OCI-LY1 (cell line): ENCODE data around the gene CYP21A2.

Experiments
- H2AFZ ChIP-seq: fragments of 200-600 bp; sonication (generic), shearing (Covaris generic); 2 replicates; pipeline ENCODE4 v1.6.0; 2014; ENCODE audit warnings: antibody characterized with exemption, mild to moderate bottlenecking, low read length
- H3F3A ChIP-seq: fragments of 200-600 bp; sonication (generic), shearing (Covaris generic); 2 replicates; pipeline ENCODE4 v1.6.0; 2014; ENCODE audit warnings: mild to moderate bottlenecking, antibody characterized with exemption, low read length, moderate library complexity; ENCODE audit not compliant: insufficient read depth
- H3K27ac ChIP-seq: fragments of 200-600 bp; sonication (generic); 2 replicates; pipeline ENCODE4 v1.5.1; 2014; ENCODE audit warnings: low read length, mixed run types, mild to moderate bottlenecking, low read depth; ENCODE audit not compliant: poor library complexity, severe bottlenecking
- H3K27me3 ChIP-seq: fragments of 200-600 bp; sonication (generic); 2 replicates; pipeline ENCODE4 v1.6.0; 2014; ENCODE audit warnings: antibody characterized with exemption, mild to moderate bottlenecking, low read length, moderate library complexity; ENCODE audit not compliant: insufficient read depth
- H3K36me3 ChIP-seq: fragments of 200-600 bp; sonication (generic); 2 replicates; pipeline ENCODE4 v1.6.1; 2014; ENCODE audit warnings: mild to moderate bottlenecking, antibody characterized with exemption, low read length, moderate library complexity, mixed read lengths; ENCODE audit not compliant: insufficient read depth
- H3K4me1 ChIP-seq: fragments of 200-600 bp; sonication (generic); 2 replicates; pipeline ENCODE4 v1.5.1; 2014; ENCODE audit warnings: mild to moderate bottlenecking, low read length, moderate library complexity; ENCODE audit not compliant: insufficient read depth, severe bottlenecking
- H3K4me2 ChIP-seq: fragments of 200-600 bp; sonication (generic), shearing (Covaris generic); 2 replicates; pipeline ENCODE4 v1.6.1; 2014; ENCODE audit warnings: low read length
- H3K4me3 ChIP-seq: fragments of 200-600 bp; sonication (generic); 2 replicates; pipeline ENCODE4 v1.5.1; 2014; ENCODE audit warnings: low read length, low read depth, mild to moderate bottlenecking, mixed read lengths; ENCODE audit not compliant: poor library complexity, severe bottlenecking
- H3K79me2 ChIP-seq: fragments of 200-600 bp; shearing (Covaris generic); 2 replicates; pipeline ENCODE4 v1.6.1; 2016; ENCODE audit warnings: mixed run types, low read length, mixed read lengths; ENCODE audit not compliant: insufficient read depth
- H3K9ac ChIP-seq: fragments of 200-600 bp; sonication (generic), shearing (Covaris generic); 2 replicates; pipeline ENCODE4 v1.6.1; 2014; ENCODE audit warnings: mild to moderate bottlenecking, low read length, mixed read lengths
- H3K9me2 ChIP-seq: fragments of 200-600 bp; sonication (generic), shearing (Covaris generic); 2 replicates; pipeline ENCODE4 v1.6.1; 2014; ENCODE audit warnings: low read depth, mild to moderate bottlenecking, low read length, mixed read lengths
- H3K9me3 ChIP-seq: fragments of 200-600 bp; shearing (Covaris generic); 2 replicates; pipeline ENCODE4 v1.6.1; 2014; ENCODE audit warnings: low read length, mixed read lengths
- H4K20me1 ChIP-seq: fragments of 200-600 bp; sonication (generic), shearing (Covaris generic); 2 replicates; pipeline ENCODE4 v1.6.0; 2016; ENCODE audit warnings: mild to moderate bottlenecking, low read length; ENCODE audit not compliant: insufficient read depth
- CTCF ChIP-seq: fragments of 200-600 bp; sonication (generic), shearing (Covaris generic); IDR thresholded peaks from 2 replicates; pipeline ENCODE4 v1.5.1; 2017; ENCODE audit warnings: mild to moderate bottlenecking, antibody characterized with exemption, low read length, moderate library complexity, mixed read lengths
- EZH2 ChIP-seq: fragments of 200-600 bp; sonication (generic), shearing (Covaris generic); IDR thresholded peaks from 2 replicates; pipeline ENCODE4 v1.8.0; 2017; ENCODE audit warnings: borderline replicate concordance, mixed run types, mild to moderate bottlenecking, antibody characterized with exemption, low read length, moderate library complexity, mixed read lengths

CYP21A2 gene

DNA sequence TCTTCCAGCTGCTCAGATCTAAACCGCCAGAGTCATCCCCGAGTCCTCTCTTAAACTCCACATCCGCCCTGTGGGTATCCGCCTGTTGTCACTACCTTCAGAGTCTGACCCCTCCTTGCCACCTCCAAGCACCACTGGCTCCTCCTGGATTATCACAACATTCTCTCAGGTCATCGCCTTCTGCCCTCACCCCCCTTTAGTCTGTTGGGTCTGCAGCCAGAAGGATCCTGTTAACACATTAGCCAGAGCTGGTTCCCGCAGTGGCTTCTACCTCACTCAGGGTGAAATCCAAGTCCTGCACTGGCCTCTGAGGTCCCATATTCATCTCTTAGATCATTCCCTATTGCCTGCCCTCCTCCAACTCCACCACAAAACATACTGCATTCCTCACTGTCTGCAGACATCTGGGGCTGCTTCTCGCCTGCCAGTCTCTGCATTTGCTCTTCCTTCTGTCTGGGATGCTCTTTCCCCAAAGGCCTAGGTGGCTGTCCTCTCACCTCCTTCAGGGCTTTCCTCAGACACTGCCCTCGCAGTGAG is 36.8 kb downstream of the CYP21A2 start:
- Histone ChIP-seq H3K9ac (no peak overlapping the region), H3K9me2 (no peaks in the 10 kb centered on the region), H3K27ac (no peak overlapping the region), H3F3A (no peaks in the 10 kb centered on the region), H3K4me1 (no peaks in the 10 kb centered on the region), H2AFZ (no peak overlapping the region), H3K79me2 (no peaks in the 10 kb centered on the region), H3K9me3 (no peaks in the 10 kb centered on the region), H3K27me3 (peaks cover 11% of the 10 kb centered on the region; the same call in 1 of the 2 replicates), H3K36me3 (no peaks in the 10 kb centered on the region), H3K4me2 (no peak overlapping the region), H3K4me3 (no peak overlapping the region), H4K20me1 (no peaks in the 10 kb centered on the region)
- no peak for TF ChIP-seq EZH2
- no peak for TF ChIP-seq CTCF

DNA sequence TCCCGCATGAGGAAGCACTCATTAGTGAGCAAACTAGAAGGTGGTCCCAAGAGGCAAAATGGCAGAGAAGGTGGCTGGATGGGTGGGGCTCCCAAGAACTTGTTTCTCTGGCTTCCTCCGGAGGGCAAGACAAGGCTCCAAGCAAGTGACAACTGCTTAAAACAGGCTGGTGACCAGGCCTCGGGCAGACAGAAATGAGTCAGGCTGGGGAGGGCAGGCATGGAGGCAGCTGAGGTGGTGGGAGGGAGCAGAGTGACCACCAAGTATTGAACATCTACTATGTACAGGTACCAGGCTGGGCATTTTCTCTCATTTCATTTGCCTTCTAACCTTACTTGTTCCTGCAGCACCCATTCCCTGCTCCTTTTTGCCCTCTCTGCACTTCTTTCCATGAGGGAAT is 37.6 kb downstream of the CYP21A2 start:
- Histone ChIP-seq H2AFZ (no peak overlapping the region), H3K9me3 (no peaks in the 10 kb centered on the region), H3K4me3 (no peak overlapping the region), H3K4me2 (no peak overlapping the region), H4K20me1 (no peaks in the 10 kb centered on the region), H3K9ac (no peak overlapping the region), H3K4me1 (no peaks in the 10 kb centered on the region), H3K79me2 (no peaks in the 10 kb centered on the region), H3K36me3 (no peaks in the 10 kb centered on the region), H3F3A (no peaks in the 10 kb centered on the region), H3K27ac (no peak overlapping the region), H3K9me2 (no peaks in the 10 kb centered on the region), H3K27me3 (peaks cover 11% of the 10 kb centered on the region; the same call in 1 of the 2 replicates)
- TF ChIP-seq CTCF (no peak), EZH2 (no peak)

GRCh38 chr6:32076321-32076809 is 38.1 kb downstream of the CYP21A2 start:
- Histone ChIP-seq H2AFZ (no peak overlapping the region), H3K9me2 (no peaks in the 10 kb centered on the region), H3K27ac (no peak overlapping the region), H3K4me3 (no peak overlapping the region), H3F3A (no peaks in the 10 kb centered on the region), H3K79me2 (no peaks in the 10 kb centered on the region), H3K4me2 (no peak overlapping the region), H4K20me1 (no peaks in the 10 kb centered on the region), H3K9me3 (no peaks in the 10 kb centered on the region), H3K27me3 (peaks cover 14% of the 10 kb centered on the region; the same call in 1 of the 2 replicates), H3K9ac (no peak overlapping the region), H3K4me1 (no peaks in the 10 kb centered on the region), H3K36me3 (no peaks in the 10 kb centered on the region)
- no peak for TF ChIP-seq CTCF
- TF ChIP-seq EZH2, result no peak
